K562 (cell line): ENCODE data around the gene DNAH1. TPM values are rescaled to one million over a fixed set of nuclear protein-coding genes. Genes with fewer than 3 reads are reported as not detected.

Experiments
- ATAC-seq: fragments of 200-7000 bp; cut with Tn5 transposase; 3 replicates; pipeline ENCODE4 v1.9.1; 2020; ENCODE audit warnings: moderate library complexity
- BruUV-seq: library from RNA; stranded (reverse); fragments of 400-500 nt; replicated peaks from 2 replicates; lab custom pipeline; 2021; lab: Mats Ljungman, UMichigan
- CTCF ChIA-PET: fragments of 300-600 bp; formaldehyde crosslinking; extraction: SDS; loops from one replicate; lab custom pipeline; 2021; ENCODE audit warnings: low intra/inter-chr PET ratio; lab: Yijun Ruan, JAX
- POLR2A ChIA-PET: fragments of 300-600, 350-650 bp; sonication (Branson Sonifier 250); formaldehyde crosslinking; extraction: SDS; loops from one replicate; lab custom pipeline; 2021; ENCODE audit warnings: antibody characterized with exemption, inconsistent platforms; lab: Yijun Ruan, JAX
- DNase-seq, 4 experiments: peaks; one replicate each; pipeline versions ENCODE4 v3.0.0 to v3.0.0-alpha.2; 2011 to 2018; ENCODE audit warnings: low spot score in 3 of 4, mixed read lengths in 3 of 4; ENCODE audit errors: extremely low read depth in 1 of 4
- FAIRE-seq: peaks from 2 replicates; lab custom pipeline; 2011; peaks lifted over from hg19 to GRCh38; lab: Jason Lieb, UNC
- H2AFZ ChIP-seq: 2 replicates; pipeline ENCODE4 v1.6.0; 2011; ENCODE audit warnings: low read depth, low read length, control low read depth, inconsistent platforms
- H3K27ac ChIP-seq: fragments of 200-600 bp; 3 replicates; pipeline ENCODE4 v1.8.0; 2011; ENCODE audit warnings: low read depth, mild to moderate bottlenecking, control low read depth, inconsistent platforms, low read length, moderate library complexity, mixed read lengths; ENCODE audit errors: extremely low read depth
- H3K27me3 ChIP-seq, 2 experiments: fragments of 300-600 bp in 1 of 2; 2 replicates in 1 of 2; 3 replicates in 1 of 2; pipeline versions ENCODE4 v1.6.0 to v1.8.0; 2011; ENCODE audit warnings: inconsistent platforms in 2 of 2, low read length in 2 of 2, mild to moderate bottlenecking in 1 of 2, mixed read lengths in 1 of 2, moderate library complexity in 1 of 2; ENCODE audit not compliant: control insufficient read depth in 2 of 2, insufficient read depth in 2 of 2
- H3K36me3 ChIP-seq: fragments of 300-600 bp; 3 replicates; pipeline ENCODE4 v1.8.0; 2011; ENCODE audit warnings: mild to moderate bottlenecking, low read length, inconsistent platforms; ENCODE audit not compliant: control insufficient read depth, insufficient read depth
- H3K4me1 ChIP-seq, 2 experiments: fragments of 200-600 bp in 1 of 2; replicated peaks in 1 of 2; 2 replicates in 1 of 2; 3 replicates in 1 of 2; pipeline versions ENCODE4 v1.5.1 to v1.8.0; 2011; ENCODE audit warnings: inconsistent platforms in 2 of 2, low read length in 2 of 2, mild to moderate bottlenecking in 1 of 2, mixed read lengths in 1 of 2, moderate library complexity in 1 of 2; ENCODE audit not compliant: control insufficient read depth in 2 of 2, insufficient read depth in 2 of 2
- H3K4me2 ChIP-seq: 2 replicates; pipeline ENCODE4 v1.6.1; 2011; ENCODE audit warnings: low read length, control low read depth, inconsistent platforms, mixed read lengths; ENCODE audit not compliant: insufficient read depth
- H3K4me3 ChIP-seq: fragments of 200-600 bp; sonication (generic), shearing (Covaris generic); 2 replicates; pipeline ENCODE4 v1.5.1; 2016; ENCODE audit warnings: control low read depth, inconsistent platforms
- H3K79me2 ChIP-seq: fragments of 200-600 bp; 3 replicates; pipeline ENCODE4 v1.8.0; 2011; ENCODE audit warnings: low read length, inconsistent platforms; ENCODE audit not compliant: control insufficient read depth, insufficient read depth
- H3K9ac ChIP-seq, 2 experiments: 2 replicates each; pipeline versions ENCODE4 v1.6.0 to v1.6.1; 2011; ENCODE audit warnings: low read depth in 2 of 2, low read length in 2 of 2, control low read depth in 1 of 2, inconsistent platforms in 1 of 2, mild to moderate bottlenecking in 1 of 2, mixed read lengths in 1 of 2; ENCODE audit not compliant: insufficient read depth in 1 of 2
- H3K9me1 ChIP-seq: one replicate; pipeline ENCODE4 v1.6.0; 2011; ENCODE audit warnings: inconsistent platforms, mild to moderate bottlenecking, low read length, moderate library complexity; ENCODE audit not compliant: control insufficient read depth, insufficient read depth
- H3K9me3 ChIP-seq: replicated peaks from 2 replicates; pipeline ENCODE4 v1.5.1; 2011; ENCODE audit warnings: low read depth, low read length, inconsistent platforms; ENCODE audit not compliant: control insufficient read depth, insufficient read depth
- H4K20me1 ChIP-seq: replicated peaks from 2 replicates; pipeline ENCODE4 v1.6.1; 2011; ENCODE audit warnings: low read length, inconsistent platforms, mixed read lengths; ENCODE audit not compliant: control insufficient read depth, insufficient read depth
- DMBX1 ChIP-seq: fragments of 250-450 bp; sonication (Bioruptor Pico); IDR thresholded peaks from 2 replicates; pipeline ENCODE4 v1.8.0; 2022; ENCODE audit warnings: inconsistent platforms, mild to moderate bottlenecking, moderate library complexity, borderline replicate concordance
- EHMT2 ChIP-seq: fragments of 450-650 bp; IDR thresholded peaks from 2 replicates; pipeline ENCODE4 v1.6.1; 2018; ENCODE audit warnings: antibody characterized with exemption
- FOXK1 ChIP-seq: sonication (generic); formaldehyde crosslinking; IDR thresholded peaks from 2 replicates; pipeline ENCODE4 v1.8.0; 2022; ENCODE audit warnings: missing genetic modification reagents, mild to moderate bottlenecking, borderline replicate concordance
- MYBL2 ChIP-seq, 2 experiments: fragments of 450-650 bp in 1 of 2; sonication (generic) in 1 of 2; formaldehyde crosslinking in 1 of 2; IDR thresholded peaks; 2 replicates each; pipeline versions ENCODE4 v1.6.1 to v1.8.1; 2017 to 2022; ENCODE audit warnings: borderline replicate concordance in 1 of 2, inconsistent platforms in 1 of 2, low read depth in 1 of 2, mild to moderate bottlenecking in 1 of 2, missing genetic modification reagents in 1 of 2, moderate library complexity in 1 of 2
- RBM39 ChIP-seq: fragments of 200-400 bp; formaldehyde crosslinking; optimal IDR thresholded peaks from 2 replicates; pipeline ENCODE3; 2018; ENCODE audit warnings: low read depth, low read length
- SMAD4 ChIP-seq: fragments of 250-450 bp; sonication (Bioruptor Pico); conservative IDR thresholded peaks from 2 replicates; pipeline ENCODE4 v1.8.0; 2021; ENCODE audit warnings: inconsistent platforms, mild to moderate bottlenecking, moderate library complexity
- XRCC3 ChIP-seq: fragments of 450-650 bp; IDR thresholded peaks from 2 replicates; pipeline ENCODE4 v1.6.1; 2017; ENCODE audit warnings: mild to moderate bottlenecking, moderate library complexity
- ZC3H4 ChIP-seq: sonication (generic); formaldehyde crosslinking; IDR thresholded peaks from 2 replicates; pipeline ENCODE4 v1.9.0; 2021; ENCODE audit warnings: missing genetic modification reagents, borderline replicate concordance
- ZMIZ1 ChIP-seq, 2 experiments: fragments of 150-350 bp in 1 of 2; IDR thresholded peaks; 2 replicates each; pipeline ENCODE4 v1.6.1; 2012 to 2016; ENCODE audit warnings: low read depth in 2 of 2, low read length in 2 of 2, mild to moderate bottlenecking in 1 of 2, moderate library complexity in 1 of 2
- ZNF282 ChIP-seq: sonication (generic); formaldehyde crosslinking; IDR thresholded peaks from 2 replicates; pipeline ENCODE4 v1.8.1; 2023; ENCODE audit warnings: missing genetic modification reagents
- ZNF384 ChIP-seq: IDR thresholded peaks from 2 replicates; pipeline ENCODE4 v1.6.1; 2012; ENCODE audit warnings: low read depth, low read length, improper control_type of control experiment
- ZNF395 ChIP-seq: fragments of 200-800 bp; sonication (Bioruptor generic); IDR thresholded peaks from 2 replicates; pipeline ENCODE4 v1.6.1; 2017; ENCODE audit warnings: missing genetic modification characterization, missing compliant biosample characterization
- ZNF511 ChIP-seq: sonication (generic); formaldehyde crosslinking; IDR thresholded peaks from 2 replicates; pipeline ENCODE4 v1.8.0; 2022; ENCODE audit warnings: mild to moderate bottlenecking, missing genetic modification reagents
- WGBS: fragments of 100-300 bp; shearing (Covaris generic); methylation state at CpG from one replicate; pipeline ENCODE4 v1.1.6; 2016; ENCODE audit warnings: low coverage, mixed read lengths; ENCODE audit not compliant: insufficient coverage; ENCODE audit errors: missing lambda C conversion rate; 5-methylcytosine and 5-hydroxymethylcytosine counted together
- in situ Hi-C: fragments of 300-500 bp; cut with MboI; formaldehyde crosslinking; loops from 4 replicates; pipeline ENCODE4 v1.15.0; 2018; ENCODE audit warnings: inconsistent platforms, mixed read lengths
- intact Hi-C: fragments of 100-400 bp; cut with micrococcal nuclease; formaldehyde crosslinking; loops from 2 replicates; pipeline ENCODE4 v1.14.2; 2022
- polyA plus RNA-seq, 8 experiments: library from polyadenylated mRNA; depleted of rRNA in 4 of 8; stranded (reverse) in 5 of 8; unstranded in 3 of 8; fragments of >200 nt; fragmentation: Nextera tagmentation in 2 of 8; fragmentation: Illumina TruSeq in 1 of 8; extraction: Ambion mirVana in 2 of 8; extraction: Trizol in 1 of 8; gene quantifications; 2 replicates each; pipeline versions ENCODE4 v1.2.1 to v1.2.3, GENCODE V29; 2011 to 2014; ENCODE audit warnings: inconsistent platforms in 1 of 8, missing spikeins in 1 of 8
- total RNA-seq, 7 experiments: library from RNA; depleted of rRNA in 6 of 7; stranded (reverse); fragments of >200 nt in 6 of 7; fragmentation: Illumina TruSeq in 2 of 7; extraction: Trizol in 2 of 7; gene quantifications; 2 replicates each; pipeline versions ENCODE4 v1.2.1 to v1.2.3, GENCODE V29; 2011 to 2021; ENCODE audit warnings: low replicate concordance in 1 of 7

DNAH1 gene
- total and polyA plus RNA-seq, 9 of the 15 experiments (the other 6 are each of a cell fraction or from before 2014, with no cell fraction given), result 0.04 to 0.84 (median 0.50) TPM

GRCh38 chr3:52353291-52353855, 37.3 kb downstream of the DNAH1 start (continued):
- no peak for TF ChIP-seq ZNF395 (CRISPR knock-in tag)
- no peak for TF ChIP-seq ZNF282 (CRISPR knock-in tag)
- TF ChIP-seq ZMIZ1 (IDR thresholded peaks at IDR 0.05; ENCODE audit: low read depth in 2 of 2, low read length in 2 of 2), result no peak
- no peak for TF ChIP-seq FOXK1 (CRISPR knock-in tag)
- TF ChIP-seq, all 486 proteins: peak for 0

- FAIRE-seq (no peak), ATAC-seq (no peak), DNase-seq (no peak)
- WGBS, result 33% methylated on average over 8 of the region's 12 CpGs
- ChIA-PET POLR2A (interaction anchor here (0.7 to 1.0 kb wide), 2 partner anchors 11 to 58 kb away, joined by 3 read pairs; no protein-coding TSS in a partner anchor), CTCF (no interaction called here)
- in situ Hi-C loops, result no loop called here
- Histone ChIP-seq H3K36me3 (no peaks in the 10 kb centered on the region), H3K27me3 (no peaks in the 10 kb centered on the region; a peak in 1 of 5 replicates), H3K79me2 (no peaks in the 10 kb centered on the region), H3K9me3 (no peaks in the 10 kb centered on the region), H4K20me1 (no peaks in the 10 kb centered on the region), H3K4me2 (no peak overlapping the region), H3K9ac (no peak overlapping the region), H3K27ac (no peak overlapping the region), H3K4me3 (no peak overlapping the region), H2AFZ (no peak overlapping the region), H3K4me1 (peaks cover 0 to 12% of the 10 kb centered on the region in 2 experiments; a peak in 2 of 5 replicates), H3K9me1 (no peaks in the 10 kb centered on the region)
- no TSS peak for BruUV-seq
- intact Hi-C loops, result no loop called here
- TF ChIP-seq MYBL2 (IDR thresholded peaks at IDR 0.05; ENCODE audit: low read depth) (no peak), MYBL2 (CRISPR knock-in tag; IDR thresholded peaks at IDR 0.05; ENCODE audit: borderline replicate concordance) (no peak), ZNF384 (no peak), SMAD4 (no peak), XRCC3 (no peak), ZNF511 (no peak), ZC3H4 (no peak), RBM39 (no peak), DMBX1 (CRISPR knock-in tag) (no peak), EHMT2 (no peak)
Observed at GRCh38 chr3:52354676-52355075, 38.6 kb downstream of the DNAH1 start.
